Neural cell (in vitro differentiated cells): ENCODE data around the gene ZNF763.

ENCODE experiments used
- MXI1 ChIP-seq: fragments of 450-650 bp; conservative IDR thresholded peaks from 2 replicates; pipeline ENCODE4 v1.6.1; 2014; ENCODE audit warnings: antibody characterized with exemption, mild to moderate bottlenecking; ENCODE audit not compliant: poor library complexity, severe bottlenecking
- POLR2AphosphoS5 ChIP-seq: IDR thresholded peaks from 2 replicates; pipeline ENCODE4 v1.6.1; 2012
- TAF1 ChIP-seq: IDR thresholded peaks from 2 replicates; pipeline ENCODE4 v1.6.1; 2012; ENCODE audit warnings: low read depth
- TF ChIP-seq, protein P1 (sequence below): fragments of 450-650 bp; IDR thresholded peaks from 2 replicates; pipeline ENCODE4 v1.5.1; 2014; ENCODE audit warnings: antibody characterized with exemption, mild to moderate bottlenecking, moderate library complexity; ENCODE audit not compliant: poor library complexity, severe bottlenecking

DNA sequence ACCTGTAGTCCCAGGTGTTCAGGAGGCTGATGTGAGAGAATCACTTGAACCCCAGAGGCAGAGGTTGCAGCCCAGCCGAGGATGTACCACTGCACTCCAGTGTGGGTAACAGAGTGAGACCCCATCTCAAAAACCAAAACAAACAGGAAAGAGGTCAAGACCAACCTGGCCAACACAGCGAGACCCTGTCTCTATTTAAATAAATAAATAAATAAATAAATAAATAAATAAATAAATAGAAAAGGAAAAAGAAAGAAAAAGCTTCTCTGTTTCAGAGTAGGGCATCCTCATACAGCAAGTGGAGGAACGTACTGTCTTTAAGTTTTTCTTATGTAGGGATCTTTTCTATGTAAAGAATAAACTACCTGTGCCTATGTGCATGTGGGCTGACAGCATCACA is 37.6 kb upstream of the ZNF763 start:
- TF ChIP-seq, protein P1, sequence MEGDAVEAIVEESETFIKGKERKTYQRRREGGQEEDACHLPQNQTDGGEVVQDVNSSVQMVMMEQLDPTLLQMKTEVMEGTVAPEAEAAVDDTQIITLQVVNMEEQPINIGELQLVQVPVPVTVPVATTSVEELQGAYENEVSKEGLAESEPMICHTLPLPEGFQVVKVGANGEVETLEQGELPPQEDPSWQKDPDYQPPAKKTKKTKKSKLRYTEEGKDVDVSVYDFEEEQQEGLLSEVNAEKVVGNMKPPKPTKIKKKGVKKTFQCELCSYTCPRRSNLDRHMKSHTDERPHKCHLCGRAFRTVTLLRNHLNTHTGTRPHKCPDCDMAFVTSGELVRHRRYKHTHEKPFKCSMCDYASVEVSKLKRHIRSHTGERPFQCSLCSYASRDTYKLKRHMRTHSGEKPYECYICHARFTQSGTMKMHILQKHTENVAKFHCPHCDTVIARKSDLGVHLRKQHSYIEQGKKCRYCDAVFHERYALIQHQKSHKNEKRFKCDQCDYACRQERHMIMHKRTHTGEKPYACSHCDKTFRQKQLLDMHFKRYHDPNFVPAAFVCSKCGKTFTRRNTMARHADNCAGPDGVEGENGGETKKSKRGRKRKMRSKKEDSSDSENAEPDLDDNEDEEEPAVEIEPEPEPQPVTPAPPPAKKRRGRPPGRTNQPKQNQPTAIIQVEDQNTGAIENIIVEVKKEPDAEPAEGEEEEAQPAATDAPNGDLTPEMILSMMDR = no peak
- TF ChIP-seq MXI1 = no peak
- TF ChIP-seq POLR2AphosphoS5 = no peak
- no peak for TF ChIP-seq TAF1
